GM18519 (cell line): Measurements from ENCODE around the gene THAP9.

Experiments used
- ATAC-seq: cut with Tn5 transposase; IDR thresholded peaks from one replicate; pipeline ENCODE4 v1.9.1; 2021; ENCODE audit warnings: mild to moderate bottlenecking, moderate library complexity; ENCODE audit not compliant: unreplicated experiment, low FRiP score

THAP9 gene

DNA sequence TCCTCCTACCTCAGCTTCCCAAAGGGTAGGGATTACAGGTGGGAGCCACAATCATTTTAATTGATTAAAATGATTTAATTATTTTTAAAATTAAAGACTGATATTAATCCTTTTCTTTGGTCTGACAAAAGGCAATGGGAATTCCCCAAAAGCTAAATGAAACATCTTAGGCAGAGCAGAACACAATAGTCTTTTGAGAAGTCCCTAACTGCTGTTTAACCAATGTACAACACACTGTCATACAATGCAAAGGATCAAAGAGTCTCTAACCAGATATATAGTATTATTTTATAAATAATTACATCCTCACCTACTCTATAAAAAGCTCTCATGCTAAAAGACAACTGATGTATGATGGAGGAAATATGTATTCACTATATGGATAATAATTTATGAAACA, 47.0 kb downstream of the THAP9 start:
- no peak for ATAC-seq

DNA sequence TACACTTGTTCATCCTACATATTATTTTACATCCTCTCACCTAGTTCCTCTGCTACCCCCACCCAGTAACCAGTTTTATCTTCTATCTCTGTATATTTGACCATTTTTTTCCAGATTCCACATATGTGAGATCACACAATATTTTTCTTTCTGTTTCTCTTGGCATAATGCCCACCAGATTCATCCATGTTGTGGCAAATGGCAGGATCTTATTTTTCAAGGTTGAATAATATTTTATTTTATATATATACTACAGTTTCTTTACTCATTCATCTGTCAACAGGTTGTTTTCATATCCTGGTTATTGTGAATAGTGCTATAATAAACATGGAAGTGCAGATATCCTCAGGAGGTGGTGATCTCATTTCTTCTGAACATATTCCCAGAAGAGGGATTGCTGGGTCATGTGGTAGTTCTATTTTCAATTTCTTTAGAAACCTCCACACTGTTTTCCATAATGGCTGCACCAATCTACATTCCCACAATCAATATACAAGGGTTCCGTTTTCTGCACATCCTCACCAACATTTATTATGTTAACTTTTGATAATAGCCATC, 48.2 kb downstream of the THAP9 start:
- no peak for ATAC-seq

DNA sequence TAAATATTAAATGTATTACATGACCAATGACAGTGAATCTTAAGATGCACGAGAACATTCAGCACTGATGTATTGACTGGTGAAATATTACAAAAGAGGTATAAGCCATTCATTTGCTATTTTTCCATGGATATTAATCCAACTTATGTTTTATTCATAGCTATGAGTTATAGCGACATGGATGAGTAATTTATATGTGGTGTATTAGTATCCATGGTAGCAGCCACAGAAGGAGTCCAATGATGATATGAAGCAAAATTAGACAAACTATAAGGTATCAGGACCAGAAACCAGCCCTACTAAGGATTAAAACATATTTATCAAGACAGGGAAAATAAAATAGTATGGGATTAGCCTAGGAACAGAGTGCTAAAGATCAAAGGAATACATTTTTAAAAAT, 50.7 kb downstream of the THAP9 start:
- ATAC-seq = no peak

DNA sequence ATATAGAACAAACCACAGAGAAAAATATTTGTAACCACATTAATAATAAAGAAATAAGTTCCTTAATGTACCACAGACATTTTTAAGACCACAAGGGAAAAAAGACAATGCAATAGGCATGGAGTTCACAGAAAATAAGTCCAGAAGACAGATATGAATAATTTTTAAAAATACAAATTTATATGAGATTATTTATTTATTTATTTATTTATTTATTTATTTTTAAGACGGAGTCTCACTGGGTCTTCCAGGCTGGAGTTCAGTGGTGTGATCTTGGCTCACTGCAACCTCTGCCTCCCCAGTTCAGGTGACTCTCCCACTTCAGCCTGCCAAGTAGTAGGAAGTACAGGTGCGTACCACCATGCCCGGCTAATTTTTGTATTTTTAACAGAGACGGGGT, 53.7 kb downstream of the THAP9 start:
- ATAC-seq = no peak

DNA sequence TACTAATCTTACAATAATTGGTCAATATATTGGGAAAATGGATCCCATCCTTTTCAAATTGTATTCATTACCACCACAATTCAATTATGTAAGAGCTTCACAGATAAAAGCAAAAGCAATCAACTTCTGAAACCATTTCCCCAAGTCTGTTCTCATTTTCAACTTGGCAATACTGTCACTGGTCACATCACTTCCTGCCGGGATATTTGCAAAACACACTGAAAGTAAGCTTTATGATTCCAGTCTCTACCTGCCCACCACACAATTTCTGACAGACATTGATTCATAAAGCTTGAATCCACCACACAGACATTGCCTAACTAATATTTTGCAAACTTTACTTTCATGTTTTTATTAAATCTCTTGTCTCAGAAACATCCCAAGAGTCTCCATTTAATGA, 56.5 kb downstream of the THAP9 start:
- no peak for ATAC-seq

DNA sequence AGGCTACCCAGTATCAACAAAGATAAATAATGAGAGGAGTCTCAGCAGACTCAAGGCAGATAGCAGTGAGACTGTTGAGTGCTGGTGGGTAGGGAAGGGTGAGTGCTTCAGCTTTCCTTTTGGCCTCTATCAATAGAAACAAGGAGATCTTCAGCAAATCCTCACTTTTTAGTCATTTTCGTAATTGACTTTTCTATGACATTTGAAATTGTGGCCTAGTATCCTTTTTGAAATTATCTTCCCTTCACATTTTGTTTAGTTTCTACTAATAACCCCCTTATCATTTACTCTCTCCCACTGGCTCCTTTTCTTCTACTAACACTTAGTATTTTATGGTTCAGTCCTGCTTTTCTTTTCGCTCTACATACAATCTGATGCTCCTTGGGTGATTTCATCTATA, 65.2 kb downstream of the THAP9 start:
- ATAC-seq = no peak

DNA sequence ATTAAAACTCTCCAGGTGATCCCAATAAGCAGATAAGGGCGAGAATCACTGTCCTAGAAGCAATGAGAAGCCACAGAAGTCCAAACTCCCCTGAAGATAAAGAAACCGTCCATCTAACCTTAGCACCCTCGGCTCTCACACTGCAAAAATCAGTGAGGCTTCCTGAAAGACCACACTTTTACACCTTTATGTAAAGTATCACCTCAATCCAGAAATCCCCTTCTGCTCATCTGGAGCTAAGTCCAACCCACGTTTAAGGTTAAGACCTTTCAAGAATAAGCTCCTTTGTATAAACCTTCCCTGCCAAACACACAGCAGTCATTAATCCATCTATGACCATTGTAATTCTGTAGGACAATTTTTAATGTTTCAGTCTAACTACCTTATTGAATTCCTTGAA, 68.4 kb downstream of the THAP9 start:
- no peak for ATAC-seq

DNA sequence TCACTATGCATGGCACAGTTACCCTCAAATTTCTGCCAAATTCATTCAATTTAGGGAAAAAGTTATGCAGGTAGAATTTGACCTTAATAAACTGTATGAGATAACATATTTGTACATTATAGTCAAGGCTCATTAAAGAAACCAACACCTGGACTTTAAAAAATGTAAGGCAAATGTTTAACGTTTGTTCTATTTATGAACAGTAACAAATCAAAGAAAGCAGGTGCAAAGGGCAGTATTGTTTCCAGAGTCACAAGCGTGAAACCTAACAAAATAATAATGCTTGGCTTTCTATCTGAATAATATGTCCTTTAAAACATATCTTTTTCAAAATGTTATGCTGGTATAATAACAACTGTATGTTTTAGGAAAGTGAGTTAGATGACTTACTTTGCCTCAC, 68.9 kb downstream of the THAP9 start:
- no peak for ATAC-seq
